Measurements from ENCODE around the gene ZNF593. TPM values are rescaled to one million over a fixed set of nuclear protein-coding genes. Genes with fewer than 3 reads are reported as not detected.

The ZNF593 gene
- polyA plus RNA-seq, 2 of the 4 experiments (the other 2 are of a cell fraction) = 27.2 to 45.4 TPM

GRCh38 chr1:26181586-26182382, 12.1 kb downstream of the ZNF593 start:
- POLR2A ChIA-PET = no interaction called here

GRCh38 chr1:26182383-26182696, 12.6 kb downstream of the ZNF593 start:
- ChIA-PET CTCF (interaction anchor here (2.9 kb wide), 1 partner anchor 52 kb away, joined by 10 read pairs; the partner anchor contains the start of gene CEP85), POLR2A (no interaction called here)
- Histone ChIP-seq H3K27ac (no peak overlapping the region), H3K4me3 (no peak overlapping the region), H3K4me2 (no peak overlapping the region), H3K9me3 (no peaks in the 10 kb centered on the region), H3K4me1 (no peaks in the 10 kb centered on the region)
- 81% methylated on average over 6 of the region's 7 CpGs for WGBS (ENCODE audit: missing lambda C conversion rate)
- no peak for TF ChIP-seq HEYL (CRISPR knock-in tag; IDR thresholded peaks at IDR 0.05)
- no peak for TF ChIP-seq FOXS1 (CRISPR knock-in tag; IDR thresholded peaks at IDR 0.05)
- TF ChIP-seq CTCF (IDR thresholded peaks at IDR 0.05) = no peak
- TF ChIP-seq SMC3 (IDR thresholded peaks at IDR 0.05) = no peak
- TF ChIP-seq EP300 (IDR thresholded peaks at IDR 0.05) = no peak
- TF ChIP-seq CBX8 (IDR thresholded peaks at IDR 0.05) = no peak
- TF ChIP-seq PHF8 (IDR thresholded peaks at IDR 0.05; ENCODE audit: borderline replicate concordance, low read depth) = no peak
- TF ChIP-seq JUNB (IDR thresholded peaks at IDR 0.05) = no peak
- no peak for TF ChIP-seq GATA3 (IDR thresholded peaks at IDR 0.05; ENCODE audit: borderline replicate concordance)
- no peak for TF ChIP-seq ZSCAN20 (CRISPR knock-in tag; IDR thresholded peaks at IDR 0.05)
- no peak for TF ChIP-seq RNF2 (IDR thresholded peaks at IDR 0.05; ENCODE audit: borderline replicate concordance, low read depth)
- FAIRE-seq = no peak
- DNase-seq (ENCODE audit: low read depth in 1 of 2, low spot score in 1 of 2) = no peak
- no peak for ATAC-seq

More at GRCh38 chr1:26181586-26182382, 12.1 kb downstream of the ZNF593 start:
- Histone ChIP-seq H3K4me1 (no peaks in the 10 kb centered on the region), H3K4me3 (no peak overlapping the region), H3K4me2 (no peak overlapping the region), H3K27ac (no peak overlapping the region), H3K9me3 (no peaks in the 10 kb centered on the region)
- ATAC-seq (no peak), DNase-seq (ENCODE audit: low read depth in 1 of 2, low spot score in 1 of 2) (no peak), FAIRE-seq (no peak)
- WGBS (ENCODE audit: missing lambda C conversion rate) = 69% methylated on average over 8 of the region's 9 CpGs
- CTCF ChIA-PET = interaction anchor here (2.9 to 4.7 kb wide), 2 partner anchors 12 to 52 kb away, joined by 10 to 22 read pairs; partner anchors contain the start of genes CEP85 and ZNF593
- TF ChIP-seq TFCP2L1 (CRISPR knock-in tag; IDR thresholded peaks at IDR 0.05) (no peak), EP300 (IDR thresholded peaks at IDR 0.05) (no peak), E2F6 (IDR thresholded peaks at IDR 0.05; ENCODE audit: borderline replicate concordance, low read depth) (no peak), MAX (IDR thresholded peaks at IDR 0.05) (no peak), CBX8 (IDR thresholded peaks at IDR 0.05) (no peak), ZNF302 (CRISPR knock-in tag; IDR thresholded peaks at IDR 0.05) (no peak), BHLHE40 (IDR thresholded peaks at IDR 0.05; ENCODE audit: low read depth, low read length) (no peak), PBX3 (IDR thresholded peaks at IDR 0.05) (no peak), ESRRA (IDR thresholded peaks at IDR 0.05; ENCODE audit: borderline replicate concordance, low read length) (no peak), RFX5 (IDR thresholded peaks at IDR 0.05) (no peak), JUN (IDR thresholded peaks at IDR 0.05) (no peak), HOXB13 (CRISPR knock-in tag; IDR thresholded peaks at IDR 0.05; ENCODE audit: low read depth) (no peak), RAD21 (conservative IDR thresholded peaks at IDR 0.05 in 1 of 2, IDR thresholded peaks at IDR 0.05 in 1 of 2) (no peak), ELK1 (IDR thresholded peaks at IDR 0.05; ENCODE audit: low read depth, low read length) (no peak)
